Ovary (tissue), 3 donors: ENCODE measurements around the gene RECK.

Experiments used
- EP300 ChIP-seq: sonication (generic); formaldehyde crosslinking; IDR thresholded peaks from one replicate; pipeline ENCODE4 v1.6.1; 2017; ENCODE audit warnings: antibody characterized with exemption
- POLR2A ChIP-seq: fragments of 450-650 bp; IDR thresholded peaks from one replicate; pipeline ENCODE4 v1.6.1; 2017; ENCODE audit warnings: antibody characterized with exemption, mild to moderate bottlenecking, moderate library complexity
- TF ChIP-seq, protein P1 (sequence below), 3 donors: fragments of 450-650 bp in 2 of 3; fragments of 200-600 bp in 1 of 3; IDR thresholded peaks; one replicate each; pipeline versions ENCODE4 v1.5.1 to v1.8.0; 2016 to 2022; ENCODE audit warnings: antibody characterized with exemption in 3 of 3, mild to moderate bottlenecking in 1 of 3
- donor health status: DM: no; HTN: no; CAD: no.

DNA sequence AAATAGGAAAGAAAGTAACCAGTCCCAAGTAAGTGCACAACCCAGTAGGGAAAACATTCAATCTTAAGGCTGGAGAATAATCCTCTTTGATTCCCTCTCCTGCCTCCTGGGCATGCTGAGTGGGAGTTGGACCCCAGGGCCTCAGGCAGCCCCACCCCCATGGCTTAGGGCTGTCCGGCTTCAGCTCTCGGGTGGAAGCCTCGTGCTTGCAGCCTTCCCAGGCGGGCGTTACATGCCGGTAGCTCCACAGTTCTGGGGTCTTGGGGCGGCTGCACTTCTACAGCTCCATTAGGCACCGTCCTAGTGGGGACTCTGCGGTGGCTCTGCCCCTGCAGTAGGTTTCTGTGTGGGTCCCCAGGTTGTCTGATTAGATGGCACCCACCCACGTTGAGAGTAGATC is 109.9 kb downstream of the RECK start:
- TF ChIP-seq POLR2A (no peak), EP300 (no peak)
- TF ChIP-seq, protein P1, sequence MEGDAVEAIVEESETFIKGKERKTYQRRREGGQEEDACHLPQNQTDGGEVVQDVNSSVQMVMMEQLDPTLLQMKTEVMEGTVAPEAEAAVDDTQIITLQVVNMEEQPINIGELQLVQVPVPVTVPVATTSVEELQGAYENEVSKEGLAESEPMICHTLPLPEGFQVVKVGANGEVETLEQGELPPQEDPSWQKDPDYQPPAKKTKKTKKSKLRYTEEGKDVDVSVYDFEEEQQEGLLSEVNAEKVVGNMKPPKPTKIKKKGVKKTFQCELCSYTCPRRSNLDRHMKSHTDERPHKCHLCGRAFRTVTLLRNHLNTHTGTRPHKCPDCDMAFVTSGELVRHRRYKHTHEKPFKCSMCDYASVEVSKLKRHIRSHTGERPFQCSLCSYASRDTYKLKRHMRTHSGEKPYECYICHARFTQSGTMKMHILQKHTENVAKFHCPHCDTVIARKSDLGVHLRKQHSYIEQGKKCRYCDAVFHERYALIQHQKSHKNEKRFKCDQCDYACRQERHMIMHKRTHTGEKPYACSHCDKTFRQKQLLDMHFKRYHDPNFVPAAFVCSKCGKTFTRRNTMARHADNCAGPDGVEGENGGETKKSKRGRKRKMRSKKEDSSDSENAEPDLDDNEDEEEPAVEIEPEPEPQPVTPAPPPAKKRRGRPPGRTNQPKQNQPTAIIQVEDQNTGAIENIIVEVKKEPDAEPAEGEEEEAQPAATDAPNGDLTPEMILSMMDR (IDR thresholded peaks at IDR 0.05), result no peak
